Erythroblast (primary cell): ENCODE measurements around the gene AFG1L.

Source experiments
- GATA1 ChIP-seq: IDR thresholded peaks from 2 replicates; pipeline ENCODE4 v1.6.1; 2011; ENCODE audit warnings: low read depth, mild to moderate bottlenecking, control low read depth, low read length, moderate library complexity
- POLR2A ChIP-seq: IDR thresholded peaks from 2 replicates; pipeline ENCODE4 v1.6.1; 2011; ENCODE audit warnings: mild to moderate bottlenecking, low read length

DNA sequence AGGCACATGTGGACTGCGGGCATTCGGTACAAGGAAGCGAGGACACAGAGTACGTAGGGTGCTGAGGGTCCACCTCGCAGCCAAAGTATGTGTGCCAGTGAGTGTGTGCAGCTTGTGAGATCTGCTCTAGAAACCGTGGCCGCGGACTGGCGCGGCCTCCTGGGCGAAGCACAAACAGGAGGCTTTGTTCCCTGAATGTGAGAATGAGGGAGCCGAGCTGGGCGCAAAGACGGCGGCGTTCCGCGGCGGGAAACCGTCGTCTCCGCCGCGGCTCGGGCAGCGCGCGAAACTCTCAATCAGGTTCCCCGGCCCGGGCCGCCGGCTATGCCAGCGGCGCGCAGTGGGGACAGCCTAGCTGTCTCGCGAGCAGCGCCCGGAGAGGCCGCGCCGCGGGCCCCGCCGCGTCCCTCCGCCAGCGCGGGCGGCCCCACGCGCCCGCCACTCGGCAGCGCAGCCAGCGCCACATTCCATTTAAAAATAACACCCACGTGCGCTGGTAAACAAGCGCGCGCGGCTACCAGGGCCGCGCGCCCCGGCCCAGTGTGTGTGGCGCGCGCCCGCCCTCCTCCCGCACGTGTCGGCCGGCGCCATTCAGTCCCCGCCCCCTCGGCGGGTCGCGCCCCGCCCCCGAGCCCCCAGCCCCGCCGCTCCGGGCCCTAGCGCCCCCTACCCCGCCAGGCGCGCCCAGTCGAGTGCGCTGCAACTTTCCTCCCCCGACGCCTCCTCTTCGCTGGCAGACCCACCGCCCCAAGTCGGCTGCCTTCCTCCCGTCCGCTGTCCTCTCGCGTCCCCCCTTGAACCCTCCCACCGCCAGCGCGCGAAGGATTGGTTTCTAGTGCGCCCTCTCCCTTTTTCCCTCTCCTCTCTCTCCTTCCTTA lies 262.9 kb downstream of the AFG1L start:
- no peak for TF ChIP-seq POLR2A
- no peak for TF ChIP-seq GATA1
